Hindlimb muscle (tissue), 1 donor: ENCODE data around the gene USP16. TPM values are rescaled to one million over a fixed set of nuclear protein-coding genes. Genes with fewer than 3 reads are reported as not detected.
"Not testable (repeated sequence)": the region's sequence is repeated elsewhere in the genome, so short reads cannot be mapped to it uniquely, and the experiment has no call there.

ENCODE experiments used
- DNase-seq: peaks from one replicate; pipeline ENCODE4 v3.0.0-alpha.2; 2013
- polyA plus RNA-seq: library from polyadenylated mRNA; unstranded; fragments of 120-200 nt; gene quantifications from one replicate; pipeline ENCODE4 v1.2.1, GENCODE V29; 2013; ENCODE audit not compliant: insufficient read length

The USP16 gene
- polyA plus RNA-seq, 1 donor, result 40.0 TPM

GRCh38 chr21:29033871-29034270 is 9.4 kb downstream of the USP16 start:
- no peak for DNase-seq

GRCh38 chr21:29034678-29035077 is 10.2 kb downstream of the USP16 start:
- DNase-seq, result no peak

GRCh38 chr21:29052224-29052623 is 27.8 kb downstream of the USP16 start:
- no peak for DNase-seq

GRCh38 chr21:29053011-29053553 is 28.6 kb downstream of the USP16 start:
- no peak for DNase-seq

GRCh38 chr21:29053656-29054055 is 29.2 kb downstream of the USP16 start:
- no peak for DNase-seq

GRCh38 chr21:29055080-29055479 is 30.6 kb downstream of the USP16 start:
- DNase-seq, result no peak

- no peak for DNase-seq
These were observed 31.5 kb downstream of the USP16 start for GRCh38 chr21:29056005-29056404.

- no peak for DNase-seq
These were observed 32.1 kb downstream of the USP16 start for GRCh38 chr21:29056538-29057050.

GRCh38 chr21:29064850-29065481 is 40.5 kb downstream of the USP16 start:
- no peak for DNase-seq

GRCh38 chr21:29072873-29073221 is 48.4 kb downstream of the USP16 start:
- DNase-seq, result no peak

- DNase-seq, result peak; percentile 100
These were observed 48.9 kb downstream of the USP16 start, which contains the start of gene CCT8 for GRCh38 chr21:29073222-29074006. CCT8 (minus strand) TSS chr21:29073648; CDS start chr21:29073590, 58 bp downstream.

- no peak for DNase-seq
These were observed 49.5 kb downstream of the USP16 start for GRCh38 chr21:29074007-29074376.

- DNase-seq, result no peak
These were observed 50.3 kb downstream of the USP16 start for GRCh38 chr21:29074783-29075182.

GRCh38 chr21:29075706-29076466 is 51.4 kb downstream of the USP16 start:
- DNase-seq, result no peak

- not testable (repeated sequence) for DNase-seq
These were observed 52.5 kb downstream of the USP16 start for GRCh38 chr21:29076731-29077640.

GRCh38 chr21:29077651-29078090 is 53.2 kb downstream of the USP16 start:
- DNase-seq, result peak; percentile 36

GRCh38 chr21:29078869-29079767 is 54.6 kb downstream of the USP16 start:
- DNase-seq, result no peak

GRCh38 chr21:29080454-29080941 is 56.0 kb downstream of the USP16 start:
- no peak for DNase-seq

- DNase-seq, result no peak
These were observed 57.8 kb downstream of the USP16 start for GRCh38 chr21:29082046-29082815.

- DNase-seq, result no peak
These were observed 58.8 kb downstream of the USP16 start for GRCh38 chr21:29083306-29083705.
